Measurements from ENCODE around the gene KCNJ3. TPM values are rescaled to one million over a fixed set of nuclear protein-coding genes. Genes with fewer than 3 reads are reported as not detected.
A peak's percentile ranks its signal among the peaks of the same experiment; 100 is the strongest.

Gene KCNJ3
- polyA plus RNA-seq, 1 donor = 9.9 TPM

DNA sequence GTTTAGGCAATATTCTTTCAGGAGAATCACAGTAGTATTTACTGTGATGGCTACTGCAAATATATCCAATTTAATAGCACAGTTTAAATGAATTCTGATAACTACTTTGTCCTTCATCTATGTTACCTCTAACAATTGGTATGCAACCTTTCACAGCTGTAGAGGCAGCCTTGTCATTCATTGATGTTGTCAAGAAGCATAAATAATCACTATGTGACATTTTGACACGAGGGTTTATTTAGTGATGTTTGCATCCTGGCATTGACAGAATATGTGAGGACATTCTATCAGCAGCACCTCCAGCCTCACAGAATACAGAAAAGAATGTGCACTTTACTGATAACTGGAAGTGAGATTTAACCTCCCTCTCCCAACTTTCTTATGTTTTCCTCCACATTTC is 9.3 kb upstream of the KCNJ3 start:
- Histone ChIP-seq H3K36me3 (ENCODE audit: control insufficient read depth, insufficient read depth, low read length) (no peaks in the 10 kb centered on the region), H3K27me3 (ENCODE audit: control insufficient read depth, insufficient read depth, low read length) (no peaks in the 10 kb centered on the region), H3K27ac (ENCODE audit: low read length) (no peak overlapping the region), H3K4me1 (ENCODE audit: control insufficient read depth, insufficient read depth, low read length) (no peaks in the 10 kb centered on the region), H3K9me3 (ENCODE audit: control insufficient read depth, low read depth, low read length) (no peaks in the 10 kb centered on the region), H3K4me3 (ENCODE audit: low read length) (no peak overlapping the region)
- WGBS (ENCODE audit: insufficient coverage, low lambda C conversion rate) = no CpG with 5 or more reads among the region's 1 CpG
- no peak for DNase-seq

DNA sequence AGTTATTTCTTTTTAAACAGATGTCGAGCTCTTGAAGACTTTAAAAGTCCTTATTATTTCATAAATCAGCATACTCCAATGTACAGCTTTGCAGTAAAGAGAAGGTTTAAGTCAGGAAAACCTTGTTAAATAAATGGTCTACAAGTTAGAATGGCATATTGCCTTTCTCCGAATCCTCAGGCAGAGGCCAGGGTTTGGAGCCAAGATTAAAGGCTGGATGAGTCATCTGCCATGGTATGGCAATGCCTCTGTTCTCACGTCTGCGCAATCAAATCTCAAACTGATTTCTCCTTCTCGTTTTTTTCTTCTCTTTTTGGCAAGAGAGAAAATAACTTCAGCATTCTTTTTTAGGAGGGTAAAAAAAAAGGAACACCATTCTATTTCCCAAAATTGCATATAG is 5.6 kb upstream of the KCNJ3 start:
- peaks cover 3% of the 10 kb centered on the region for H3K4me1 ChIP-seq (ENCODE audit: control insufficient read depth, insufficient read depth, low read length)
- DNase-seq = no peak
- WGBS (ENCODE audit: insufficient coverage, low lambda C conversion rate) = 87% methylated on average over 3 of the region's 5 CpGs

DNA sequence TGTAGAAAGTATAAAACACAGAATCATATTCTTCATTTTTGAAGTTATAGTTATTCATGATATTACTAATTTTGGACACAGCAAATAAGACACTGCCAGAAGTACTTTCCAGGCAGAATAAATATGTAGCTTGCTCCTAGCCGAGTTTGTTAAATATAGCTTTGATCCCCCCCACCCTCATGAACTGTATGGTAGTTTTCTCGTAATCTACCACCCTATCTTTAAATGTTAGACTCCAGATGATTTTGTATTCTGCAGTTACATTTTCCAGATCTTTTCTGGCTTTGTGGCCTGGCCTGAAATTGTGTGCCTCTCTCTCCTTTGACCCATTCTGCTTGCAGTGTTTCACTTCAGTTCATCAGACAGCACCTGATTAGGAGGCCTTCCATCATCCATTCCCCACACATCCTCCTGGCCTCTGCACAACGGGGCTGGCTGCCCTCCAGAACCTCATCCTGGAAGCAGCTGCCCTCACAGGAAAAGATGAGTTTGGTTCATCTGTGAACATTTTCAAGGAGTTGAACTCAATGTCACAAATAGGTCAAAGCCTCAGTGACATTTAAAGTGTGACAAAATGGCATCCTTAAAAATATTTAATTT is 4.7 kb upstream of the KCNJ3 start:
- WGBS (ENCODE audit: insufficient coverage, low lambda C conversion rate) = no CpG with 5 or more reads among the region's 3 CpGs
- no peaks in the 10 kb centered on the region for H3K9me3 ChIP-seq (ENCODE audit: control insufficient read depth, low read depth, low read length)
- DNase-seq = no peak
- peaks cover 3% of the 10 kb centered on the region for H3K4me1 ChIP-seq (ENCODE audit: control insufficient read depth, insufficient read depth, low read length)
- H3K27ac ChIP-seq (ENCODE audit: low read length) = no peak overlapping the region
- peaks cover 6% of the 10 kb centered on the region for H3K27me3 ChIP-seq (ENCODE audit: control insufficient read depth, insufficient read depth, low read length)
- H3K36me3 ChIP-seq (ENCODE audit: control insufficient read depth, insufficient read depth, low read length) = no peaks in the 10 kb centered on the region
- no peak overlapping the region for H3K4me3 ChIP-seq (ENCODE audit: low read length)

More for the DNA sequence above, 5.6 kb upstream of the KCNJ3 start:
- Histone ChIP-seq H3K36me3 (ENCODE audit: control insufficient read depth, insufficient read depth, low read length) (no peaks in the 10 kb centered on the region), H3K27me3 (ENCODE audit: control insufficient read depth, insufficient read depth, low read length) (no peaks in the 10 kb centered on the region), H3K9me3 (ENCODE audit: control insufficient read depth, low read depth, low read length) (no peaks in the 10 kb centered on the region), H3K4me3 (ENCODE audit: low read length) (no peak overlapping the region), H3K27ac (ENCODE audit: low read length) (no peak overlapping the region)

DNA sequence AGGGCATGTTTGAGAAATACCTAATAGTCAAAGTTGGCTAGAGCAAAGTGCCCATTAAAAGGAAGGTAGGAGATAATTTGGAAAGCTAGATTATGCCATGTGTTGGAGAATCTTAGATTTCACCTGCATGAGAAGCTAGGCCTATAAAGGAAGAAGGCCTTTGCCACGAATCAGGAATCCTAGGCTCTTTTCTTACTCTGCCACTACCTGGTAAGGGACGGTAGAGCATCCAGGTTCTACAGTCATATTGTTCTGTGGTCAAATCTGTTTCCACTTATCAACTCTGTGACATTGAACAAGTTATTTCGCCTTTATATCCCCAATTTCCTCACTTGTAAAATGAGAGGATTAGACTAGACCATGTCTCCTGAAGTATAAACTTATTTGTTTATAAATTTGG is 3.6 kb upstream of the KCNJ3 start:
- Histone ChIP-seq H3K27ac (ENCODE audit: low read length) (no peak overlapping the region), H3K4me1 (ENCODE audit: control insufficient read depth, insufficient read depth, low read length) (peaks cover 3% of the 10 kb centered on the region), H3K27me3 (ENCODE audit: control insufficient read depth, insufficient read depth, low read length) (peaks cover 12% of the 10 kb centered on the region), H3K4me3 (ENCODE audit: low read length) (no peak overlapping the region), H3K36me3 (ENCODE audit: control insufficient read depth, insufficient read depth, low read length) (no peaks in the 10 kb centered on the region), H3K9me3 (ENCODE audit: control insufficient read depth, low read depth, low read length) (no peaks in the 10 kb centered on the region)
- DNase-seq = no peak
- WGBS (ENCODE audit: insufficient coverage, low lambda C conversion rate) = no CpG with 5 or more reads among the region's 3 CpGs

DNA sequence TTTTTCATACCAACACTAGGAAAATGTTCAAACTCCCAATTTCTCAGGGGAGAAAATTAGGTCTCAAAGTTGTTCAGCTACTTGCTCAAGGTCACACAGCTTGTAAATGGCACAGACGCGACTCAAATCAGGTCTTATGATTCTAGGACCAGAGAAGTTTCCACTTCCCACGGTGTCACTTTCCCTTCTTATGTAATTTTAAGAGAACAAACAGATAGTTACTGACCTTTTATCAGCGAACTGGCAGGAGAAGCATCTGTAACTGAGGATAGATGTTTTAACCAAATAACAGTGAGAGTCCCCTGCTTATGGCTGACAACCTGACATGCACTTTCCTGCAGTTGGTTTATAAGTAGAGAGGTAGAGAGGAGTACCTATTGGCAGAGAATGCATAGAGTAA is 2.1 kb upstream of the KCNJ3 start:
- Histone ChIP-seq H3K27ac (ENCODE audit: low read length) (peak overlapping the region; percentile 1), H3K27me3 (ENCODE audit: control insufficient read depth, insufficient read depth, low read length) (peaks cover 12% of the 10 kb centered on the region), H3K4me1 (ENCODE audit: control insufficient read depth, insufficient read depth, low read length) (peaks cover 3% of the 10 kb centered on the region), H3K4me3 (ENCODE audit: low read length) (no peak overlapping the region), H3K36me3 (ENCODE audit: control insufficient read depth, insufficient read depth, low read length) (no peaks in the 10 kb centered on the region), H3K9me3 (ENCODE audit: control insufficient read depth, low read depth, low read length) (no peaks in the 10 kb centered on the region)
- peak in 1 of 2 donors; percentile 71 for DNase-seq
- no CpG with 5 or more reads among the region's 4 CpGs for WGBS (ENCODE audit: insufficient coverage, low lambda C conversion rate)

DNA sequence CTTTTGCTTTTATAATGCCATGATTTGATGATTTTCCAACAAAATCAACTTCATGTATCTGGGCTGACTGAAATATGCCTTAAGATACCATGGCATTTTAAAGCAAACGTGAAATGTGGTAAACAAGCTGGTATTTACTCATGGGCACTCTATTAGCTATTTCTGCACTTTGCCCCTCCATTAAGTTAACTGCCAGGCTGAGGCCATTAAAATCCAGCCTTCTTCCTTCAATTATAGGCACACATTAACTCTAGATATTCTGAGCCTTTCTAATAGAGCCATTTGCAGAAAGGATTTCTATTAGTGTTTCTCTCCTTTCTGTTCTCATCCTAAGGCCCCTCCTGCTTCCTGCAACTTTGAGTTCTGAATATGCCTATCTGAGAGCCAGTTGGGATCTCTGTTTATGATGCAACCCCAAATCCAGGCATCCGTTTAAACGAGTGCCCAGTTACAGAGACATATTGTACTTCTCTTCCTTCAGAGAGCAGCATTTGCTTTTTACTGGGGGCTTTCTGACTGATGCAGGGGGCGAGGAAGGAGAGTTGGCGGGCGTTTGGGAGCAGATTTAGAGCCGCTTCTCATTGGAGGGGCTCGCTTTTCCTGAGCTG is 1.6 kb upstream of the KCNJ3 start:
- DNase-seq = peak; percentile 57 to 87
- WGBS (ENCODE audit: insufficient coverage, low lambda C conversion rate) = 13% methylated on average over 3 of the region's 8 CpGs
- H3K27me3 ChIP-seq (ENCODE audit: control insufficient read depth, insufficient read depth, low read length) = peaks cover 12% of the 10 kb centered on the region

DNA sequence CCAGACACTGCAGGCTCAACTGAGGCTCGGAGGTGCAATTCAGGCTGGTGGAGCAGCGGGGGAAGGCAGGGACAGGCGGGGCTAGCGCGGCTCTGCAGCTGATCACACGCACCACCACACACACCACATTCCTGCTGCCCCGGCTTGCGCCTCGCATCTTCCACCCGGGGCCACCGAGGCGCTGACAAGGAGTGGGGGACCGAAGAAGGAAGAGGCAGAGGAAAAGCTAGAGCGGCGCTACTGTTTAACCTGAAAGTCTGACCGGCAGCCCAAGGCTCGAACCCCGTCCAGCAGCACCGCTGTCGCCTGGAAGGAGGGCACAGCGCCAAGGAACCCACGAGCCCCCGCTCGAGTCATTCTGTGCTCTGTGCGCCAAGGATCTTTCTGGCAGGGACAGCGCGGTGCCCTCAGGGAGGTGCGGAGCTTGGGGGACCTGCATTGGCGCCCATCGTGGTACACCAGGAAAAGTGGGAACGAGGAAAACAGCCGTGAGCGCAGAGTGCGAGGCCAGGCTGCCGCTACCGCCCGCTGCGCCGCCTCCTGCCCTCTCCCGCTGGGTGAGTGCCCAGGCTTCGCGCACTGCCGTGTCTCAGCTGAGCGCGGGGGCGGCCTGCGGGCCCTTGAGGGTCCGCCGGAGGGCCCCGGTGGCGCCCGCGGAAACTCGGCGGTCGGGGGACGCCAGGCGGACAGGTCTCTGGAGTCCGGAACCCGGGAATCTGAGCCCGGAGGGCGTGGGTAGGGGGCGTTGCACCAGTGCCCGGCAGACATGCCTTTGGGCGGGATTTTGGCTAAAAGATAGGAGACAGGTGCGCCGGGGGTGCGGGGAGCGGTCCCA is 860 bp upstream of the KCNJ3 start:
- Histone ChIP-seq H3K4me1 (ENCODE audit: control insufficient read depth, insufficient read depth, low read length) (peaks cover 3% of the 10 kb centered on the region), H3K4me3 (ENCODE audit: low read length) (peak overlapping the region; percentile 72), H3K9me3 (ENCODE audit: control insufficient read depth, low read depth, low read length) (no peaks in the 10 kb centered on the region), H3K27me3 (ENCODE audit: control insufficient read depth, insufficient read depth, low read length) (peaks cover 12% of the 10 kb centered on the region), H3K27ac (ENCODE audit: low read length) (peak overlapping the region; percentile 73), H3K36me3 (ENCODE audit: control insufficient read depth, insufficient read depth, low read length) (no peaks in the 10 kb centered on the region)
- DNase-seq = peak; percentile 44 to 75
- no CpG with 5 or more reads among the region's 69 CpGs for WGBS (ENCODE audit: insufficient coverage, low lambda C conversion rate)

More for the DNA sequence above, 1.6 kb upstream of the KCNJ3 start:
- Histone ChIP-seq H3K27ac (ENCODE audit: low read length) (peak overlapping the region; percentile 73), H3K9me3 (ENCODE audit: control insufficient read depth, low read depth, low read length) (no peaks in the 10 kb centered on the region), H3K4me3 (ENCODE audit: low read length) (peak overlapping the region; percentile 72), H3K4me1 (ENCODE audit: control insufficient read depth, insufficient read depth, low read length) (peaks cover 3% of the 10 kb centered on the region), H3K36me3 (ENCODE audit: control insufficient read depth, insufficient read depth, low read length) (no peaks in the 10 kb centered on the region)

DNA sequence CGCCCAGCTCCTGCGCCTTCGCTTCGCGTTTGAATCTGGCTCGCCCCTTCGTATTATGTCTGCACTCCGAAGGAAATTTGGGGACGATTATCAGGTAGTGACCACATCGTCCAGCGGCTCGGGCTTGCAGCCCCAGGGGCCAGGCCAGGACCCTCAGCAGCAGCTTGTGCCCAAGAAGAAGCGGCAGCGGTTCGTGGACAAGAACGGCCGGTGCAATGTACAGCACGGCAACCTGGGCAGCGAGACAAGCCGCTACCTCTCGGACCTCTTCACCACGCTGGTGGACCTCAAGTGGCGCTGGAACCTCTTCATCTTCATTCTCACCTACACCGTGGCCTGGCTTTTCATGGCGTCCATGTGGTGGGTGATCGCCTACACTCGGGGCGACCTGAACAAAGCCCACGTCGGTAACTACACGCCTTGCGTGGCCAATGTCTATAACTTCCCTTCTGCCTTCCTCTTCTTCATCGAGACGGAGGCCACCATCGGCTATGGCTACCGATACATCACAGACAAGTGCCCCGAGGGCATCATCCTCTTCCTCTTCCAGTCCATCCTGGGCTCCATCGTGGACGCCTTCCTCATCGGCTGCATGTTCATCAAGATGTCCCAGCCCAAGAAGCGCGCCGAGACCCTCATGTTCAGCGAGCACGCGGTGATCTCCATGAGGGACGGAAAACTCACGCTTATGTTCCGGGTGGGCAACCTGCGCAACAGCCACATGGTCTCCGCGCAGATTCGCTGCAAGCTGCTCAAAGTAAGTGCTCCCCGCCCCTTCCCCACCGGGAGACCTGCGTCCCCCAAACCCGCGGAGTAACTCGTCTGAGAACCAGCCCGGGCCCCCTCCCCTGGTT is 453 bp downstream of the KCNJ3 start:
- no peaks in the 10 kb centered on the region for H3K9me3 ChIP-seq (ENCODE audit: control insufficient read depth, low read depth, low read length)
- peaks cover 12% of the 10 kb centered on the region for H3K27me3 ChIP-seq (ENCODE audit: control insufficient read depth, insufficient read depth, low read length)
- peak in 1 of 2 donors; percentile 64 for DNase-seq
- no peak overlapping the region for H3K27ac ChIP-seq (ENCODE audit: low read length)
- H3K4me1 ChIP-seq (ENCODE audit: control insufficient read depth, insufficient read depth, low read length) = peaks cover 3% of the 10 kb centered on the region
- no CpG with 5 or more reads among the region's 60 CpGs for WGBS (ENCODE audit: insufficient coverage, low lambda C conversion rate)
- no peaks in the 10 kb centered on the region for H3K36me3 ChIP-seq (ENCODE audit: control insufficient read depth, insufficient read depth, low read length)
- peak overlapping the region; percentile 72 for H3K4me3 ChIP-seq (ENCODE audit: low read length)

DNA sequence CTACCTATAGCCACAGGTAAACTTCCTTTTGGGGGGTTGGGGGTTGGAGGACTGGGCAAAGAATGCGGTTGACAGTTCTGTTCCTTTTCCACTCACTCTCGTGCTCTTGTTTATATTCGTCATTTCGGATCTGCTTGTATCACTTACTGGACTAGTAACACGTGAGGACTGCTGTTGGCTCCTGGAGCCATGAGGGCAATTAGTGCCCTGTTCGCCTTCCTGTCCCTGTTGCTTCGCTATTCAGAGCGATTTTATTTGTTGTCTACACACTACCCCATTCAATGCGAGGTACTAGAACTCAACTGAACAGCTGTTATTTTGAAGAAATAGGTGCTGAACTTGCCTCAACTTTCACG is 1.1 kb downstream of the KCNJ3 start:
- Histone ChIP-seq H3K4me3 (ENCODE audit: low read length) (peak overlapping the region; percentile 72), H3K27me3 (ENCODE audit: control insufficient read depth, insufficient read depth, low read length) (peaks cover 12% of the 10 kb centered on the region), H3K4me1 (ENCODE audit: control insufficient read depth, insufficient read depth, low read length) (peaks cover 3% of the 10 kb centered on the region), H3K27ac (ENCODE audit: low read length) (no peak overlapping the region), H3K9me3 (ENCODE audit: control insufficient read depth, low read depth, low read length) (no peaks in the 10 kb centered on the region), H3K36me3 (ENCODE audit: control insufficient read depth, insufficient read depth, low read length) (no peaks in the 10 kb centered on the region)
- WGBS (ENCODE audit: insufficient coverage, low lambda C conversion rate) = 19% methylated on average over 3 of the region's 10 CpGs
- DNase-seq = no peak

DNA sequence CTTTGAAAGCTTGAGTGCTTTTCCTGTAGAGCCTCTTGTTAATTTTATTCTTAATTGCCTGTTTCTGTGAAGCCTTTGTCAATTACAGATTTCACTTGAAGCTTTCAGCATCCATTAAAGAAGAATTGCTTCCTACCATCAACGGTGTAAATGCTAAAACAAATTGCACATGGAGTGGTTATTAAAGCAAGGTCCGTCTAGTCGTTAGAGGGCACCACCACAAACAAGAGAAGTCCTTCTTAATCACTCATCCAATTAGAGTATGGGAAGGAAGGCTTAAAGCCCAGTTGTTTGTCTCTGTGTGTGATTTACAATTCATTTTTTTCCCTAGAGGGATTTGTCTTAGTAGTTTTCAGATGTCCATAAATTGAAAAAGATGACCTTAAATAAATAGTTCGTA is 1.6 kb downstream of the KCNJ3 start:
- peak in 1 of 2 donors; percentile 48 for DNase-seq
- H3K27ac ChIP-seq (ENCODE audit: low read length) = no peak overlapping the region
- H3K36me3 ChIP-seq (ENCODE audit: control insufficient read depth, insufficient read depth, low read length) = no peaks in the 10 kb centered on the region
- H3K9me3 ChIP-seq (ENCODE audit: control insufficient read depth, low read depth, low read length) = no peaks in the 10 kb centered on the region
- peaks cover 12% of the 10 kb centered on the region for H3K27me3 ChIP-seq (ENCODE audit: control insufficient read depth, insufficient read depth, low read length)
- WGBS (ENCODE audit: insufficient coverage, low lambda C conversion rate) = 83% methylated on average over 1 of the region's 4 CpGs
- peak overlapping the region; percentile 72 for H3K4me3 ChIP-seq (ENCODE audit: low read length)
- peaks cover 3% of the 10 kb centered on the region for H3K4me1 ChIP-seq (ENCODE audit: control insufficient read depth, insufficient read depth, low read length)
